BLaER1 (cell line): Measurements from ENCODE around the gene OLFM1.

Experiments used
- H3K27ac ChIP-seq: shearing (Covaris generic); formaldehyde crosslinking; 2 replicates; pipeline ENCODE4 v1.8.1; 2022
- H3K27me3 ChIP-seq: shearing (Covaris generic); formaldehyde crosslinking; 2 replicates; pipeline ENCODE4 v1.8.1; 2022
- H3K36me3 ChIP-seq: shearing (Covaris generic); formaldehyde crosslinking; 2 replicates; pipeline ENCODE4 v1.8.1; 2022
- H3K4me1 ChIP-seq: shearing (Covaris generic); formaldehyde crosslinking; 2 replicates; pipeline ENCODE4 v1.8.1; 2022
- H3K4me2 ChIP-seq: shearing (Covaris generic); formaldehyde crosslinking; 2 replicates; pipeline ENCODE4 v1.8.1; 2022
- H3K4me3 ChIP-seq: shearing (Covaris generic); formaldehyde crosslinking; 2 replicates; pipeline ENCODE4 v1.8.1; 2022
- H3K9ac ChIP-seq: shearing (Covaris generic); formaldehyde crosslinking; 2 replicates; pipeline ENCODE4 v1.8.1; 2022
- H3K9me3 ChIP-seq: shearing (Covaris generic); formaldehyde crosslinking; 2 replicates; pipeline ENCODE4 v1.8.1; 2022
- H4K20me1 ChIP-seq: shearing (Covaris generic); formaldehyde crosslinking; 2 replicates; pipeline ENCODE4 v1.8.1; 2022
- Cebpa-rat ChIP-seq: shearing (Covaris generic); IDR thresholded peaks from 2 replicates; pipeline ENCODE4 v1.8.1; 2022

Gene OLFM1

DNA sequence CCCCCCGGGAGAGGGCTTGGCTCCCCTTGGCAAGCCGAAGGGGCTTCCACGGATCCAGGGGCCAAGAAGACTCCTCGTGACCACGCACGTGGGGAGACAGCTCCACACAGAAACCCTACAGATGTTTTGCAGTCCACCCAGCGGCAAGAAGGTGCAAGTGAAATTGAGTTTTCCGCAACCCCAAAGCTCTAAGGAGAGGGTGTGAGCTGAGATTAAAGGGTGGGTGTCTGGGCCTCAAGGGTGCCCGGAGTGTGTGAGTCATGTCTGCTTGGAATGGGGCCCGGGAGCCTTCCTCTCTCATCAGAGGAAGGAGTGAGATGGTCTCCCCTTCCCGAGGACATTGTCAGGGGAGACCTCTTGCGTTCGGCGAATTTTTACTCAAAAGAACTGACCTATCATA, 79.1 kb downstream of the OLFM1 start:
- no peak overlapping the region for H3K27ac ChIP-seq
- H3K4me2 ChIP-seq: no peak overlapping the region
- no peaks in the 10 kb centered on the region for H3K27me3 ChIP-seq
- peaks cover 7% of the 10 kb centered on the region; the same call in 1 of the 2 replicates for H3K4me1 ChIP-seq
- TF ChIP-seq Cebpa-rat: no peak
- H3K4me3 ChIP-seq: no peak overlapping the region
- no peaks in the 10 kb centered on the region for H3K36me3 ChIP-seq
- H4K20me1 ChIP-seq: peaks cover 4% of the 10 kb centered on the region; the same call in 1 of the 2 replicates
- no peak overlapping the region for H3K9ac ChIP-seq
- H3K9me3 ChIP-seq: no peaks in the 10 kb centered on the region

DNA sequence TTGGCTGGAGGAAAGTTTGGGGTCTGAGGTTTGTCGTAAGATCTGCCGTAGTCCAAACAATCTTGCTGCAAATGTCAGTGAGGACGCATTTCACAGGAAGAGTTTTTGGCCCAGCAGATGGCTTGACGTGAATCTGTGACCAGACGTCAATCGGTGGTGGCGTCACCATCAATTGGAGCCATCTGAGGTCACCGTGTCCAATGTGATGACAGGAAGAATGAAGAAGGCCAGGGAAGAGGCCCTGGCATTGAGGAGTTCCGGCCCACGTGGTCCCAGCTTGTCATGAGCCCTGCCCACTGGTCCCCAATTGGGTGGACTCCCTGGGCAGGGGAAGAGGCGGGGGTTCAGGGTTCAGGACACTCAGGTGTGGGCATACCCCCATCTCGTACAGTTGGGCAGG, 79.9 kb downstream of the OLFM1 start:
- no peak for TF ChIP-seq Cebpa-rat
- H3K4me2 ChIP-seq: no peak overlapping the region
- H3K9me3 ChIP-seq: no peaks in the 10 kb centered on the region
- H3K27me3 ChIP-seq: no peaks in the 10 kb centered on the region
- H3K36me3 ChIP-seq: no peaks in the 10 kb centered on the region
- H3K9ac ChIP-seq: no peak overlapping the region
- H3K4me1 ChIP-seq: peaks cover 7% of the 10 kb centered on the region; the same call in 1 of the 2 replicates
- H4K20me1 ChIP-seq: peaks cover 4% of the 10 kb centered on the region; the same call in 1 of the 2 replicates
- H3K27ac ChIP-seq: no peak overlapping the region
- H3K4me3 ChIP-seq: no peak overlapping the region

DNA sequence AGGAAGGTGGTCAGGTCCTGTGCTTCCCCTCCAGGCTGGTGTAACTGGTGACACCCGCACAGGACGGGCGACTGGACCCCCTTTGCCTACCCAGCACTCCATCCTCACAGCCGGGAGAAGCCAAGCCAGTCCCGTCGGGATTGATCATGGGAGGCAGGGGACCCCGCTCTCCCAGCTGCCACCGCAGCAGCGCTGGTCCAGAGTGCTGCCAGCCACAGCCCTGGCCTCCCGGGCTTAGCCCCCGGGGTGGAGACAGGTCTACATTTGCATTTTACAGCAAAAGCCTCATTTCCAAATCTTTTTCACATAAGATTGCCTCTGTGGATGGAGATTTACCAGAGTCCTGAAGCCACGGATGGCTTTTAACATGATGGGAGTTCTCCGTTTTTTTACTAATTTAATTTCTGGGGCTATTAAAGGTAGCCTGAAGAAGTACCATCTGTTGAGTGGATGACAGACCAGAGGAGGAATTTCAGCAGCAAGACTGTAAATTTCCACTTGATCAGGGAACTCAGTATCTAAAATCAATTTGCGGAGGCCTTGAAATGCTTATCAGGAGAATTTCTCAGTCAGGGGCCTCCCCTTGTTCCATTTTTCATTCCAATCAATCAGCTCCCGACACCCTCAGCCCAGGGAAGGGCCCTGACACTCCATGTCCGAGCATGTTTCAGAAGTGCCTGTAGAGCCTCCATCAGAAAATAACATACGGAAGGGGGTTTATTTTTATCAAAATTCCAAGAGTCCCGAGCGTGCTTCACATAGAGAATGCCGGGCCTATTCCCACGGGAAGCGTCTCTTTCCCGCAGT, 80.6 kb downstream of the OLFM1 start:
- Histone ChIP-seq H3K4me1 (peaks cover 7% of the 10 kb centered on the region; the same call in 1 of the 2 replicates), H3K4me3 (no peak overlapping the region), H3K36me3 (no peaks in the 10 kb centered on the region), H3K9me3 (no peaks in the 10 kb centered on the region), H3K27ac (no peak overlapping the region), H4K20me1 (peaks cover 4% of the 10 kb centered on the region; the same call in 1 of the 2 replicates), H3K4me2 (no peak overlapping the region), H3K27me3 (no peaks in the 10 kb centered on the region), H3K9ac (no peak overlapping the region)
- TF ChIP-seq Cebpa-rat: no peak

DNA sequence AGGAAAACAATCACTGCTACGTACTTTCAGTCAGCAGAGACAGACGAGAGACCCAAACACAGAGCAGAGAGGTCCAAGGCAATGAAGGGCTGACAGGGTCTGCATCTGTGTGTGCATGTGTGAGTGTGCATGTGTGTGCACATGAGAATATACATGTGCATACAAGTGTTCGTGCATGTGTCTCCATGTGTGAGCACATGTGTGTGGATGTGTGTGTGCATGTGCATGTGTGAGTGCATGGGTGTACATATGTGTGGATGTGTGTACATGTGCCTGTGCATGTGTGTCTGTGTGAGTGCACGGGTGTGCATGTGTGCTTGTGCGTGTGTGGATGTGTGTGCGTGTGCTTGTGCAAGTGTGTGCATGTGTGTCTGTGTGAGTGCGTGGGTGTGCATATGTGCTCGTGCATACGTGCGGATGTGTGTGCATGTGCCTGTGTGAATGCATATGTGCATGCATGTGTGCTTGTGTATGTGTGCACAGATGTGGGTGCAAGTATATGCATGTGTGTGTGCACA, 82.3 kb downstream of the OLFM1 start:
- H3K4me1 ChIP-seq: peaks cover 7% of the 10 kb centered on the region; the same call in 1 of the 2 replicates
- no peak overlapping the region for H3K4me2 ChIP-seq
- H3K9me3 ChIP-seq: no peaks in the 10 kb centered on the region
- no peak for TF ChIP-seq Cebpa-rat
- H3K9ac ChIP-seq: no peak overlapping the region
- no peaks in the 10 kb centered on the region for H3K27me3 ChIP-seq
- H3K27ac ChIP-seq: no peak overlapping the region
- no peak overlapping the region for H3K4me3 ChIP-seq
- no peaks in the 10 kb centered on the region for H3K36me3 ChIP-seq
- peaks cover 4% of the 10 kb centered on the region; the same call in 1 of the 2 replicates for H4K20me1 ChIP-seq

DNA sequence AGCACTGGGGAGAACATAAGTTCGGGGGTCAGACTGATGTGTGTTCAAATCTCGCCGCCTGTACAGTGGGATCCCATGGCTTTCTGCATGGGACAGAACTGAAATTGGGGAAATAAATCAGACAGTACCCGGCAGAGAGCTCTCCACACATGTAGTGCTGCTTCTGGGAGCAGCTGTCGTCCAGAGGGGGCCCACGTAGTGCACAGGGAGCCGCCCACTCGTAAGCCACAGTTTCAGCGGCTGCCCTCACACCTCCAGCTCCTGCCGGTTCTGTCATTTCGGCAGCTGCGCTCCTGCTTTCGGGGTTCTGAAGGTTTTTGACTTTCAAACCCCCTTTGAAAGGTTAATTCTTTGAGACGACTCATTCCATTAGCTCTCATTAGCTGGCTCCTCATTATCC, 83.1 kb downstream of the OLFM1 start:
- no peak for TF ChIP-seq Cebpa-rat
- H3K9ac ChIP-seq: no peak overlapping the region
- no peaks in the 10 kb centered on the region for H3K9me3 ChIP-seq
- no peak overlapping the region for H3K4me3 ChIP-seq
- H3K4me2 ChIP-seq: no peak overlapping the region
- H4K20me1 ChIP-seq: peaks cover 4% of the 10 kb centered on the region; the same call in 1 of the 2 replicates
- H3K27me3 ChIP-seq: no peaks in the 10 kb centered on the region
- H3K4me1 ChIP-seq: peaks cover 4% of the 10 kb centered on the region; the same call in 1 of the 2 replicates
- H3K36me3 ChIP-seq: no peaks in the 10 kb centered on the region
- no peak overlapping the region for H3K27ac ChIP-seq
